Stimulated activated CD4-positive, alpha-beta T cell treated with anti-CD3 and anti-CD28 coated beads, Interleukin-1b, Interleukin-23, amount 100 ng/mL, for 48 hours (primary cell): ENCODE results near the gene HTR3E.
"Not testable (repeated sequence)": the region's sequence is repeated elsewhere in the genome, so short reads cannot be mapped to it uniquely, and the experiment has no call there.

Experiments used
- DNase-seq: peaks from one replicate; pipeline ENCODE4 v3.0.0-alpha.2; 2020

The HTR3E gene

DNA sequence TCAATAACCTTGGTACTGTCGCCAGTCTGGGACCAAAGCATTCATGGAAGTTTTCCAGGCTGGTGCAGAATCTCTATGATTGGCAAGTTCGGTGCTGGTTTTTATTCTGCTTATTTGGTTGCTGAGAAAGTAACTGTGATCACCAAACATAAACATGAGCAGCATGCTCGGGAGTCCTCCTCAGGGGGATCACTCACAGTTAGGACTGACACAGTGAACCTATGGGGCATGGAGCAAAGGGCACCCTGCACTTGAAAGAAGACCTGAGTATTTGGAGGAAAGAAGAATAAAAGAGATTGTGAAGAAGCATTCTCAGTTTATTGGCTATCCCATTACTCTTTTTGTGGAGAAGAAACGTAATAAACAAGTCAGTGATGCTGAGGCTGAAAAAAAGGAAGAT is 19.2 kb downstream of the HTR3E start:
- DNase-seq = no peak

DNA sequence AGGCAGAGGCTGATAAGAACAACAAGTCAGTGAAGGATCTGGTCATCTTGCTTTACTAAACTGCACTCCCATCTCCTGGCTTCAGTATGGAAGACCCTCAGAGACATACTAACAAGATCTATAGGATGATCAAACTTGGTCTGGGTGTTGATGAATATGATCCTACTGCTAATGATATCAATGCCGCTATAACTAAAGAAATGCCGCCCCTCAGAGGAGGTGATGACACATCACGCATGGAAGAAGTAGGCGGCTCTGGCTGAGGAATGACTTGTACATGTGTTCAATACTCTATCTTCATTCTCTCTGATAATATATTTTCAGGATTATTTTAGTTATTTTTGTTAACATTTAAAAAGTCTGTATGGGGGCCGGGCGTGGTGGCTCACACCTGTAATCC is 20.8 kb downstream of the HTR3E start:
- no peak for DNase-seq

DNA sequence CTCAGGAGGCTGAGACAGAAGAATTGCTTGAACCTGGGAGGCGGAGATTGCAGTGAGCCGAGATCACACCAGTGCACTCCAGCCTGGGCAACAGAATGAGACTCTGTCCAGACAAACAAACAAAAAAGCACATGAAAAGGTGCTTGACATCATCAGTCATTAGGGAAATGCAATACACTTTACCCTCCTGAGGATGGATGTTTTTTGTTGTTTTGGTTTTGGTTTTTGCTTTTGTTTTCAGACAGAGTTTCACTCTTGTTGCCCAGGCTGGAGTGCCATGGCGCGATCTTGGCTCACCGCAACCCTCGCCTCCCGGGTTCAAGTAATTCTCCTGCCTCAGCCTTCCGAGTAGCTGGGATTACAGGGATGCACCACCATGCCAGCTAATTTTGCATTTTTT is 24.2 kb downstream of the HTR3E start:
- not testable (repeated sequence) for DNase-seq

DNA sequence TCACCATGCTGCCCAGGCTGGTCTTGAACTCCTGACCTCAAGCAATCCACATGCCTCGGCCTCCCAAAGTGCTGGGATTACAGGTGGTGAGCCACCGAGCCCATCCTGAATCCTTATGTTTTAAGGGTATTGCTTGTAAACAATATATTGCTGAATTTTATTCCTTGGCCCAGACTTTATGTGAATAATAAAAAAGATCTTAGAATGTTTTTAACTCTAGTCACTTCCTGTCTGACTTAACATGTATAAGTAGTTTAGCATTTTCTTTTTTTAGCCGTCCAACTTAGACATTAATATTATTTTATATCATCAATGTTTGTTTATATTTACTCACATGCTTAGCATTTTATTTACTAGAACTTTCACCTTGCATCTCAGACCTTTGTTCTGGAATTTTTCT is 29.1 kb downstream of the HTR3E start:
- DNase-seq = no peak

DNA sequence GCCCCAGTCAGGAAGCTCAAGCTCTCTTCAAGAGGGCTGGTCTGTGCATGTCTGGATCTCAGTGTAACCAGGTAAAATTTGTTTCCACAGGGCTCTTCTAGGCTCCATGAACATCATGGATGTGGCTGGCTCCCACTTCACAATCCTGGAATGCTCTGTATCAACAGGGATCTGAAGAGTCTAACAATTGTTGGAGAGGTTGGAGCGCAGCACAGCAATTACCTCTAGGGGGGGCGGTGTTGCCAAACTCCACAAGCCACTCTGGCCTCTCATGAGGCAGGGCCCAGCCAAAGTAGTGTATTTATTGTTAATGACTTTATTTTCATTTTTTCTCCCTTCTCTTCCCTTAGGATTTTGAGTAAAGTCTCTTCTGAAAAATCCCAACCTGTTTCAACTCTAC is 32.1 kb downstream of the HTR3E start:
- DNase-seq = no peak

DNA sequence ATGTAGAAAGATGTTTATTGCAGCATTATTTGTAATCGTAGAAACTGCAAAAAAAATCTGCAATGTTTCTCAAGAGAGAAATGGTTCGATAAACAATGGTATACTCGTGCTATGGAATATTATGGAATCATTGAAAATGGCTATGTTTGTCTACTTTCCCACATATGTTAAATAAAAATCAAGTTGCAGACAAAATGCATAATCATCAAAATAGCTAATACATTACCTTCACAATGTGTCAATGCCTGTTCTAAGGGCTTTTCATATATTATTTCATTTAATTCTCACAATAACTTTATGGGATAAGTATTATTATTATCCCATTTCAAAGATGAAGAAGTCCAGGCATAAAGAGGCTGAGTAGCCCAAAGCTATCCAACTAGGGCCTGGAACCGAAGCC is 36.1 kb downstream of the HTR3E start:
- DNase-seq = no peak

DNA sequence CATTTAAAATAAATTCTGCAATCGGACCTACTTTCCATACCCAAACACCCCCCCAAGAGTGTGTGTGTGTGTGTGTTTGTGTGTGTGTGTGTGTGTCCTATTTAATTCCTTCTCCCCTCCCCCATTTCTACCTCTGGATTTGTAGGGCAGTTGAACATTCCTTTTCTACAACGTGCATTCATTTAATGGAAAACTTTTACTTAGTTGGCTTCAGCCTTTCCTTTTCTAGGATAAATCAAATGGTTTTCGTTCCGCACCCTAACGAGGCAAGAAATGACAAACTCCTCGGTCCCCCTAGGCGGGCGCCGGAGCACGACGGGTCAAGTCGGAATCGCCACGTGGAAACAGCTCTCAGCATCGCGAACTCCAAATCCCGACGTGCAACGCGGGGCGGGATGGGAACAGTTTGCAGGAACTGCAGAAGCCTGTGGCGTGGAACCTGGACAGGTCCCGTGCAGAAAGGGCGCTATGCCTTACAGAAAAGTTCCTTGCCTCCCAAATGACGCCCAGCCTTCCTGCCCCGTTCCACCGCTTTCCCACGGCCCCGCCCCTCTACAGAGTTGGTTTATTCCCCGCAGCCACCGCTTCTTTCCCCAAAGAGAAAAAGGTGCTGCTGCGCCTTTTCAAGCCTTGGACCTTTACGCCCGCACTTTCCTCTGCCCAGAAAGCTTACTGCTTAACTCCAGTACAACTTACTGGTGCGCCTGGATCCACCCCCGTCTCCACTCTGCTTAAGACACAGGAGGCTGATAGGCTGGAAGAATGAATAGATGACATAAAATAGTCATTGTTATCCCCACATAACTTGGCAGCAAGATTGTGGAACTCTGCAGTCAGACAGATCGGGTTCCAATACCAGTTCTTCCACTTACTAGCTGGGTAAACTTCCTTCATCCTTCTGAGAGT is 37.2 kb downstream of the HTR3E start:
- DNase-seq = peak; percentile 63

DNA sequence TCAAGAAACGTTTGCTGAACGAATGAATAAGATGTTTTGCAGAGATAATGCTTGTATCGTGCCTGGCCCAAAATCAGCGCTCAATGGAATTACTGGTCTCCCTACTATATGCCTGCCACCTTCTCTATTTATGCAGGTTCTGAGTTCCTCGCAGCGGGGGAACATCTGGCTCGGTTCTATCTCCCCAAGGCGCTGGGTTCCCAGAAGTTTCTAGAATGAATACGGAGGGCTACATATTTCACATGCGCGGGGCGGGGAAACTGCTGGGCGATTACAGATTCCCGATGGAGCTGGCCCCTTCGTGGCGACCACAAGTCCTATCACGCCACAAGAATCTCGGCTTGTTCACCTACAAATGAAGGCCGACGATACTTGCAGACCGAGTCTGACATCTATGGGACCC is 37.9 kb downstream of the HTR3E start:
- DNase-seq = no peak

DNA sequence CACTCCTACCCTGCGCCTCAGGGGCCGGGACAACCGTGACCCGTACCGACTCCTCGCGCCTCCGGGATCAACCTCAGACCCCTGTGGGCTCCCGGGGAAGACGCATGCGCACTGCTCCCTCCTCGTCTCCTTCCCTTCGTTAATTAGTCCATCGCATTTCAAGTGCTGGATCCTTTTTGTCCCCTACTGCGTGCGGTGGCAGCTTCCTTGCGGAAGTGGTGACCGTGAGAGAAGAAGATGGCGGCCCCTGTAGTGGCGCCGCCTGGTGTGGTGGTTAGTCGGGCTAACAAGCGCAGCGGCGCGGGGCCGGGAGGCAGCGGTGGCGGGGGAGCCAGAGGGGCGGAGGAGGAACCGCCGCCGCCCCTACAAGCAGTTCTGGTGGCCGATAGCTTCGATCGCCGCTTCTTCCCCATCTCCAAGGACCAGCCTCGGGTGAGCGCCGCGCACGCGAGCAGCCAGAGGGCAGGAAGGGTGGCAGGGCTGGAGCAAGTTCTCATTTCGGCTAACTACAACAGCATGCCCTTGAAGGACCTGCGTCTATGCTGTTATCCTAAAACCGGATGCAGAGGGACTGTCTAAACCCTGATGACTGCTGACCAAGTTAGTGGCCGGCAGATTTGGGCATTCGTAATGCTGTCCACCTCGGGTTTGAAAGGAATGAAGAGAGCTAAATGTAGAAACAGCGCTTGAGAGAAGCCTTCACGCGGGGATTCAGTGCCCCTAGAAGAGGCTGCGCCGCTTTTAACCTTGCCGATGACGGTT is 38.5 kb downstream of the HTR3E start, which contains the start of gene EIF2B5:
EIF2B5 (plus strand) TSS at position 210 of the 762 bp plus-strand sequence; CDS start at position 238, 28 bp downstream.
- DNase-seq = peak; percentile 88

DNA sequence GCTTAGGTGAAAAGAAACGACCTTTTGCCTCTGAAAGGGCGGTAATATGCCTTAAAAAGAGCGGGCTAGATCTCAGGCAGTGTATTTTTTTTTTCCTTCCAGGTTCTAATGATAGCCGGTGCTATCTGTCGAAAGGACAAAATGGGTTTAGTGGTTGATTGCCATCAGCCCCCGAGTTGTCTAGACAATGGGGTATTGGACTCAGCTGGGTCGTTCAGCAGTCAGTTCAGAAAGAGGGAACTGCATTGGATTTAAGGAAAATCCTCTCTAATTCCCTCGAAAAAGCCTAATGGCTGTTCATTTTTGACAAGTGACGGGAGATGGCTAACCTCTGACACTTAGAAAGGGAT is 39.0 kb downstream of the HTR3E start:
- no peak for DNase-seq

DNA sequence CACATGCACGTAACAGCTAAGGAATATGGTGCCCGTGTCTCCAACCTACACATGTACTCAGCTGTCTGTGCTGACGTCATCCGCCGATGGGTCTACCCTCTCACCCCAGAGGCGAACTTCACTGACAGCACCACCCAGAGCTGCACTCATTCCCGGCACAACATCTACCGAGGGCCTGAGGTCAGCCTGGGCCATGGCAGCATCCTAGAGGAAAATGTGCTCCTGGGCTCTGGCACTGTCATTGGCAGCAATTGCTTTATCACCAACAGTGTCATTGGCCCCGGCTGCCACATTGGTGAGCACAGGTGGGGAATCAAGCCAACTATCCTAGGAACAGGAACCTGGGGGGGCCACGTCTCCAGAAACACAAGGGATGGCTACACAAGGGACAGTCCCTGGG is 43.6 kb downstream of the HTR3E start:
- DNase-seq = no peak

DNA sequence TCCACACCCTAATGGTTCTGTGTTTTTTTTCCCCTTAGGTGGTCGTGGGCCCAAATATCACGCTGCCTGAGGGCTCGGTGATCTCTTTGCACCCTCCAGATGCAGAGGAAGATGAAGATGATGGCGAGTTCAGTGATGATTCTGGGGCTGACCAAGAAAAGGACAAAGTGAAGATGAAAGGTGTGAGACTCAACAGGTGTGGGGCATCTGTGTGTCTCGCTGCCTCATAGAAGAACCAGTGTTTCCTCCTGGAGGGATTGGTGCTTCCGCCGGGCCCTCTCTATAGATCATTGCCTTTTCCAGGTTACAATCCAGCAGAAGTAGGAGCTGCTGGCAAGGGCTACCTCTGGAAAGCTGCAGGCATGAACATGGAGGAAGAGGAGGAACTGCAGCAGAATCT is 45.3 kb downstream of the HTR3E start:
- no peak for DNase-seq

DNA sequence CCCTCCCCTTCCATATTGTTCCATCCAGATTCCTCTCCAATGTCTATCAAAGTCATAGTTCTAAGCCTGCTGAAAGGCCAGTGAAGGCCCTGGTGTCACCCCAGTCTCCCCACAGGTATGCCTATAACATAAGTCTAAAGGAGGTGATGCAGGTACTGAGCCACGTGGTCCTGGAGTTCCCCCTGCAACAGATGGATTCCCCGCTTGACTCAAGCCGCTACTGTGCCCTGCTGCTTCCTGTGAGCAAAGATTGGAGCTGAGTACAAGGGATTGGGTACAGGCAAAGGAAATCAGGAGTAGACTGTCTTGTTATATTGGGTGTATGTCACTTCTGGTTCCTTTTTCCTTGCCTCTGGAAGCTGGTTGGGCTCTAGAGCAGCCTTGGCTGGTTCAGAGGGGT is 46.5 kb downstream of the HTR3E start:
- no peak for DNase-seq

DNA sequence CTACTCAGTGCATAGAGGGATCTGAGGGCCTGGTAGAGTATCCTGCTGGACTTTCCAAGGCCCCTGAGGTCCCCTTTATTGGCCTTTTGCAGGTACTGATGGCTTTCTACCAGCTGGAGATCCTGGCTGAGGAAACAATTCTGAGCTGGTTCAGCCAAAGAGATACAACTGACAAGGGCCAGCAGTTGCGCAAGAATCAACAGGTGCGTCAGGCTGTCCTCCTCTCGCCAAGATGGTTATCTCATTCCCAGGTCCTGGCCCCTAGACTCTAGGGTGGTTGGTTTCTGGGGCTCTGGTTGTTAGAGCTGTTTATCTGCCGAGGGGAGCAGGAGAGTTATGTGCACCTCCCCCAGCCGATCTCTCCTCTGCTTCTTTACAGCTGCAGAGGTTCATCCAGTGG is 47.6 kb downstream of the HTR3E start:
- no peak for DNase-seq

DNA sequence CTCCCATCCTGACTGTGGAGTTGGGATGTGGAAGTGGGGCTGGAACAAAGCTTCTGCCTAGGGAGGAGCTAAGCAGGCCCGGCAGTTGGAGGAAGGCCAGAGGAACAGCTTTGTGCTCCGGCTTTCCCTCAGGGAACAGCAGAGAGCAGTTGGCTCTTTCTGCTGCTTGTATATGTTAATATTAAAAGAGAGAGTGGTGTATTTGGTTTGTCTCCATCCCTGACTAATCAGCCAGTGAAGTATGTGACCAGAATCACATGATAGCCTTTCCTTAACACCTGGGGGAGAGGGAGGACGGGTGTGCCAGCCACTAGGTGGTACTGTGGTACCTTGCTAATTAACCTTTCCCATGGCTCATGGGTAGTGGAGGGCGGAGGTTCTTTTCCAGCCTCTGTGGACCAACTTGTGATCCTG is 48.3 kb downstream of the HTR3E start:
- no peak for DNase-seq

DNA sequence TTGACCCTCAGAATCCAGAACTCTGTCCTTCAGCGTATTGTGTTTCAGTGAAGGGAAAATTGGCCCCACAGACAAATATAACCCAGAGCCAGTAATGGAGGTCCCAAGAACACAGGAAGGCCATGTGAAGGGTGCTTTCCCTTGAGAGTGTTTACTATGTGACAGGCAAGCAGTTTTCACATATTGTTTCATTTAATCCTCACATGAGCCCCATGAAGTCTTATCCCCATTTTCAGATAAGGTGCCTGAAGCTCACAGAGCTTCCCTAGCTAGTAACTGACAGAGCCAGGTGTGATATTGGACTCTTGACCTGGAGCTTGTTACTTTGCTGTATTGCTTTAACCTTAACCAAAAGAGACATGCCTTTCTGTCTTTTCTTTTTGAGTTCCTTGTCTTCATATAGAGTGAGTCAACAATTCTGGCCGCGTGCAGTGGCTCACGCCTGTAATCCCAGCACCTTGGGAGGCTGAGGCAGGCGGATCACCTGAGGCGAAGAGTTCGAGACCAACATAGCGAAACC is 48.9 kb downstream of the HTR3E start:
- no peak for DNase-seq

DNA sequence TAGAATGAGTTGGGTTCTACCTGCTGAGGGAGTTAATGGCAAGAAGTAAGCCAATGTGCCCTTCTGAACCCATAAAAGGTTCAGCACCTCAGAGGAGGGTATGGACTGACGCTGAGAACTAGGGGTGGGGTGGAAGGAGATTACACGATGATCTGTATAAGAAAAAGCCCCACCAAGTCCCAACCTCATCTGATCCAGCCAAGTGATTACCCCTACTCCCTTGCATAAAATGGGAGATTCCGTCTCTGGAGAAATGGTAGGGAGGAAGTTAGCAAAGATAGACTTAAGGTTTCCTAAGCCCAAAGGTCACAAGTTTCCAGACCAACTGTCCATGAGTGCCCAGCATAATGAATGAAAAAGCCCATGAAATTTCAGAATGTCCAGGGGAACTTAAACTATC is 51.2 kb downstream of the HTR3E start:
- no peak for DNase-seq

DNA sequence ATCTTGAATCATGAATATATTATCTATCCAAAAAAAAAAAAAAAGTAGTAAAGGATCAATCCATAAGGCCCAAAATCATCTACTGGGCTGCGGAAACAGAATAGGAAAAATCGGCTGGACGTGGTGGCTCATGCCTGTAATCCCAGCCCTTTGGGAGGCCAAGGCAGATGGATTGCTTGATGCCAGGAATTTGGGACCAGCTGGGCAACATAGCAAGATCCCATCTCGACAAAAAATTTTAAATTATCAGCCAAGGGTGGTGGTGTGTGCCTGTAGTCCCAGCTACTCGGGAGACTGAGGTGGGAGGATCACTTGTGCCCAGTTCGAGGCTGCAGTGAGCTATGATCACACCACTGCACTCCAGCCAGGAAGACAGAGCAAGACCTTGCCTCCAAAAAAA is 52.3 kb downstream of the HTR3E start:
- DNase-seq = no peak

DNA sequence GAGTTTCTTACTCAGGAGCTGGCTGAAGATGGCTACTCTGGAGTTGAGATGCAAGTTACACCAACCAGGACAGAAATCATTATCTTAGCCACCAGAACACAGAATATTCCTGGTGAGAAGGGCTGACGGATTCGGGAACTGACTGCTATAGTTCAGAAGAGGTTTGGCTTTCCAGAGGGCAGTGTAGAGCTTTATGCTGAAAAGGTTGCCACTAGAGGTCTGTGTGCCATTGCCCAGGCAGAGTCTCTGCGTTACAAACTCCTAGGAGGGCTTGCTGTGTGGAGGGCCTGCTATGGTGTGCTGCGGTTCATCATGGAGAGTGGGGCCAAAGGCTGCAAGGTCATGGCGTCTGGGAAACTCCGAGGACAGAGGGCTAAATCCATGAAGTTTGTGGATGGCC is 52.9 kb downstream of the HTR3E start:
- DNase-seq = not testable (repeated sequence)

DNA sequence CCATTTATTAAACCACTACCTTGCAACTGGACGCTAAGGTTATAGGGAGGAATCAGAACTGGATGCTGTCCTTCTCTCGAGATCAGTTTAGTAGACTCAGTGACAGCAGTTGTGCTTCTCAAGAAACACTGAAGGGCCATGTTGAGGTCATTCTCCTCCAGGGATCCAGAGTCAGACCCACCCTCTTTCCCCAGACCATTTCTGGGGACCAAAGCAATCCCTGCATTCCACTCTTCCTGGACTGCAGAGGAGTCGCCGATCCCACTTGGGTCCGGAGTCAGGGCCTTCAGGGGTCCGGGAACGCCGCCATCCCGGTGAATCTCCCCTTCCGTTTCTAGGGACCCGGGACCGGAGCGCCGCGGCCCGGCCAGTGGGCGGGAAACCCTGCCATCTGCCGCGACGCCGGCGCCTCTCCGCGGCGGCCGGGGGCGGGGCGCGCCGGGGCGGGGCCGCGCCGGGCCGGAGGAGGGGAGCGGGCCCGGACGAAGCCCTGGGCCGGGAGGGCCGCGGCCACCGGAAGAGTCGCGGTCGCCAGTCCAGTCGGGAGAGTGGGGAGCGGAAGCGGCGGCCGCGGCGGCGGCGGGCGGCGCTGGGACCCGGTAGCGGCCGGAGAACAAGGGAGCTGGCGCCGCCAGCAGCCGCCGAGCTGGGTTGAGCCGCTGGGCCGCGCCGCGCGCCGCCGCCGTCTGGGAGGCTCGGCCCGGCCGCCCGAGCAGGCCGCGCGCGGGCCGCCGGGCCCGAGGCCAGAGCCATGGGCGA is 58.2 kb downstream of the HTR3E start, which contains the start of gene DVL3:
DVL3 (plus strand) TSS at position 493 of the 759 bp plus-strand sequence; CDS start at position 752, 259 bp downstream.
- no peak for DNase-seq

DNA sequence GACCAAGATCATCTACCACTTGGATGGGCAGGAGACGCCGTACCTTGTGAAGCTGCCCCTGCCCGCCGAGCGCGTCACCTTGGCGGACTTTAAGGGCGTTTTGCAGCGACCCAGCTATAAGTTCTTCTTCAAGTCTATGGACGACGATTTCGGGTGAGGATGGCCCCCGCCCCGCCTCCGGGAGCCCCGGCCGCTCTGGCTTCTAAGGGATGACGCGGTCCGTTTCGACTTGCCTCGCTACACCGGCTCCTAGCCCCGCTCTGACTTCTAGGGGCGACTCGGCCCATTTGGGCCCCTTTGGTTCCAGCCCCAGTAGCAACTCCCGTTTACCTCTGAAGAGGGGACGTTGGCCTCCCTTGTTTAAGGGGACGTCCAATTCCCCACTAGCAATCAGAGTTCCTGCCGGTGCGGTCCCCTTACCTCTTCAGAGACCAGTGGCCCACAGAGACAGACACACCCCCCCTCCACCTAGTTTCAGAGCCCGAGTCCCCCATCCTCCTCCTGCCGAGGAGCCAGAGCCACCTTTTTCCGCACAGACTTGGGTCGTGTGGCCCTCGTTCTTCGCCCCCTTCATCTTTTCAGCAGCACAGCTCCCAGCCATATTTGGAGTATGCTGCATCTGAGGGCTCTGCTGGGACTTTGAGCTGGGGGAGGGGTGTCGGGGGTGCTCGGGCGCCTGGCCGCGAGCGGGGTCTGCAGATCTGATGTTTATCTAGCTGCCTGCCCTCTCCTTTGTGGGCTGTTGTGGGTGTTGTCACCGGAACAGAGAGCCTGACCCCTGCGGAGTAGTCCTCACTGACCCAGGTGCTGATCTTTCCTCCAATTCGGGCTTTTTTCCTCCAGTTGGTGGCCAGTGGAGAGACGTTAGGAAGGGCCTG is 59.0 kb downstream of the HTR3E start:
- DNase-seq = peak; percentile 52

DNA sequence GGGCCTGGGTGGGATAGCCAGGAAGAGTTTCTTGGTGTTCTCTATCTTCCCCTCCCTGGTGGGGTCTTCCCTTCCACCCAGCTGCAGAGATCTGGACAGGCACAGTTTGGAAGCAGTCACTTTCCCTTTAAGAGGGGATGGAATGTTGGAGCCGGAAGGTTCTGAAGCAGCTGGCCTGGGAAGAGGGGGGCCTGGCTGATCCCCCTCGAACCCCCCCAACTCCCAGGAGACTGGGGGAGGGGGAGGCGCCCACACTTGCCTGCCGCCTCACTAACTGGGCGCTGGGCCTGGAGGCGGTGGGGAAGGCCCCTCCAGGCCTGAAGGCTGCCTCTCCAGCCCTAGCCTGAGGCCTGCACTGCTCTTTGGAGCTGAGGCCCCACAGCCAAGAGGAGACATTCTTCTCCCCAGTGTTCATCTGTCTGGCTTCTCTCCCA is 59.7 kb downstream of the HTR3E start:
- DNase-seq = no peak
